Hepatocyte (in vitro differentiated cells): ENCODE results near the gene EFL1.

Experiments used
- EZH2 ChIP-seq: fragments of 200-600 bp; sonication (generic); IDR thresholded peaks from 2 replicates; pipeline ENCODE4 v1.6.1; 2016; ENCODE audit warnings: antibody characterized with exemption, mild to moderate bottlenecking, borderline replicate concordance
- EZH2phosphoT487 ChIP-seq: fragments of 200-600 bp; sonication (generic); IDR thresholded peaks from one replicate; pipeline ENCODE4 v1.6.1; 2018; ENCODE audit warnings: antibody characterized with exemption, mild to moderate bottlenecking, low read depth, moderate library complexity; ENCODE audit not compliant: unreplicated experiment, severe bottlenecking
- TF ChIP-seq, protein P1 (sequence below): fragments of 200-600 bp; sonication (generic); IDR thresholded peaks from 2 replicates; pipeline ENCODE4 v1.5.1; 2016; ENCODE audit warnings: antibody characterized with exemption, mild to moderate bottlenecking; ENCODE audit not compliant: poor library complexity

DNA sequence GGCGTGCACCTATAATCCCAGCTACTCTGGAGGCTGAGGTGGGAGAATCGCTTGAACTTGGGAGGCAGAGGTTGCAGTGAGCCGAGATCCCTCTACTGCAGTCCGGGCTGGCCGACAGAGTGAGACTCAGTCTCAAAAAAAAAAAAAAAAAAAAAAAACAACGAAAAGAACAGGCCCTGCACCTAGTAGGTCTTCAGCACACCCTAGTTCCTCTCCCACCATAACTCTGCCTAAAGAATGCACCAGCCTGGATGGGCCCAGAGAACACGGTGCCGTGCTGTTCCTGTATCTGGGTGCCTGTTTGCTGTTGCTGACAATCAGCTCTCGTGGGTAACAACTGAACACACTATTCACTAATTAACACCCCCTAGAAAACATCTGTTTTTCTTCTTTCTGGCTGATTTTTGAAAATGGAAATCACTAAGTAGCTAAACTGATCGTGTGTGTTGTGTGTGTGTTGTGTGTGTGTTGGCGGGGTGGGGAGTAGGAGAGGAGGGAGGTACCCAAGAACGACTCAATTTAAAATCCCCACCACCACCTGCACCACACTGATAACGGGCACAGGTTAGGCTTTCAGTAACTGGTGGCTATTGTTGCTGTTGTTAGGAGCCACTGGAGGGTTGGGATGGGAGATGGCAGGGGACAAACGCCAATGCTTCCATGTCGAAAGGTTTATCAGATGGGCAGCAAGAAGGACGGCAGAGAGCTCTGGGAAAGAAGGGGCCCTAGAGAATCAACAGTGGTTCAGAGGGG lies 176.1 kb downstream of the EFL1 start:
- TF ChIP-seq, protein P1, sequence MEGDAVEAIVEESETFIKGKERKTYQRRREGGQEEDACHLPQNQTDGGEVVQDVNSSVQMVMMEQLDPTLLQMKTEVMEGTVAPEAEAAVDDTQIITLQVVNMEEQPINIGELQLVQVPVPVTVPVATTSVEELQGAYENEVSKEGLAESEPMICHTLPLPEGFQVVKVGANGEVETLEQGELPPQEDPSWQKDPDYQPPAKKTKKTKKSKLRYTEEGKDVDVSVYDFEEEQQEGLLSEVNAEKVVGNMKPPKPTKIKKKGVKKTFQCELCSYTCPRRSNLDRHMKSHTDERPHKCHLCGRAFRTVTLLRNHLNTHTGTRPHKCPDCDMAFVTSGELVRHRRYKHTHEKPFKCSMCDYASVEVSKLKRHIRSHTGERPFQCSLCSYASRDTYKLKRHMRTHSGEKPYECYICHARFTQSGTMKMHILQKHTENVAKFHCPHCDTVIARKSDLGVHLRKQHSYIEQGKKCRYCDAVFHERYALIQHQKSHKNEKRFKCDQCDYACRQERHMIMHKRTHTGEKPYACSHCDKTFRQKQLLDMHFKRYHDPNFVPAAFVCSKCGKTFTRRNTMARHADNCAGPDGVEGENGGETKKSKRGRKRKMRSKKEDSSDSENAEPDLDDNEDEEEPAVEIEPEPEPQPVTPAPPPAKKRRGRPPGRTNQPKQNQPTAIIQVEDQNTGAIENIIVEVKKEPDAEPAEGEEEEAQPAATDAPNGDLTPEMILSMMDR, result no peak
- no peak for TF ChIP-seq EZH2phosphoT487
- no peak for TF ChIP-seq EZH2
